HepG2 (cell line): Measurements from ENCODE around the gene THUMPD2.

ENCODE experiments used
- CTCF ChIP-seq: sonication (generic); formaldehyde crosslinking; IDR thresholded peaks from 2 replicates; pipeline ENCODE4 v1.5.0; 2020; ENCODE audit warnings: mild to moderate bottlenecking, missing genetic modification reagents, moderate library complexity
- E2F1 ChIP-seq: sonication (generic); formaldehyde crosslinking; IDR thresholded peaks from 2 replicates; pipeline ENCODE4 v1.5.0; 2020; ENCODE audit warnings: missing genetic modification reagents
- POLR2AphosphoS5 ChIP-seq: IDR thresholded peaks from 2 replicates; pipeline ENCODE4 v1.6.1; 2012; ENCODE audit warnings: low read depth, low read length
- ZNF512 ChIP-seq: sonication (generic); formaldehyde crosslinking; IDR thresholded peaks from 2 replicates; pipeline ENCODE4 v1.4.0; 2020; ENCODE audit warnings: mild to moderate bottlenecking, missing genetic modification reagents
- ZSCAN22 ChIP-seq: sonication (generic); formaldehyde crosslinking; IDR thresholded peaks from 2 replicates; pipeline ENCODE4 v1.4.0; 2020; ENCODE audit warnings: mild to moderate bottlenecking, missing genetic modification reagents
- TF ChIP-seq, protein P1 (sequence below): sonication (generic); formaldehyde crosslinking; IDR thresholded peaks from 2 replicates; pipeline ENCODE4 v1.4.0; 2020; ENCODE audit warnings: mild to moderate bottlenecking, missing genetic modification reagents

GRCh38 chr2:39738936-39739335 lies 40.1 kb downstream of the THUMPD2 start:
- TF ChIP-seq POLR2AphosphoS5 (no peak), E2F1 (CRISPR knock-in tag) (no peak), ZSCAN22 (no peak), ZNF512 (CRISPR knock-in tag) (no peak), CTCF (CRISPR knock-in tag) (no peak)
- TF ChIP-seq, protein P1, sequence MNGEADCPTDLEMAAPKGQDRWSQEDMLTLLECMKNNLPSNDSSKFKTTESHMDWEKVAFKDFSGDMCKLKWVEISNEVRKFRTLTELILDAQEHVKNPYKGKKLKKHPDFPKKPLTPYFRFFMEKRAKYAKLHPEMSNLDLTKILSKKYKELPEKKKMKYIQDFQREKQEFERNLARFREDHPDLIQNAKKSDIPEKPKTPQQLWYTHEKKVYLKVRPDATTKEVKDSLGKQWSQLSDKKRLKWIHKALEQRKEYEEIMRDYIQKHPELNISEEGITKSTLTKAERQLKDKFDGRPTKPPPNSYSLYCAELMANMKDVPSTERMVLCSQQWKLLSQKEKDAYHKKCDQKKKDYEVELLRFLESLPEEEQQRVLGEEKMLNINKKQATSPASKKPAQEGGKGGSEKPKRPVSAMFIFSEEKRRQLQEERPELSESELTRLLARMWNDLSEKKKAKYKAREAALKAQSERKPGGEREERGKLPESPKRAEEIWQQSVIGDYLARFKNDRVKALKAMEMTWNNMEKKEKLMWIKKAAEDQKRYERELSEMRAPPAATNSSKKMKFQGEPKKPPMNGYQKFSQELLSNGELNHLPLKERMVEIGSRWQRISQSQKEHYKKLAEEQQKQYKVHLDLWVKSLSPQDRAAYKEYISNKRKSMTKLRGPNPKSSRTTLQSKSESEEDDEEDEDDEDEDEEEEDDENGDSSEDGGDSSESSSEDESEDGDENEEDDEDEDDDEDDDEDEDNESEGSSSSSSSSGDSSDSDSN (CRISPR knock-in tag) = no peak
